Body of pancreas (tissue), 4 donors: ENCODE measurements around the gene HJURP. TPM values are rescaled to one million over a fixed set of nuclear protein-coding genes. Genes with fewer than 3 reads are reported as not detected.

Experiments
- ATAC-seq: fragments of 150-250 bp; one replicate; pipeline ENCODE4 v1.9.1; 2016
- DNase-seq, 4 donors: peaks; one replicate each; pipeline ENCODE4 v3.0.0-alpha.2; 2019
- H3K27ac ChIP-seq, 4 donors: fragments of 200-600 bp; sonication (generic); 1 replicate in 3 of 4; 2 replicates in 1 of 4; pipeline versions ENCODE4 v1.5.1 to v1.6.1; 2016 to 2019; ENCODE audit warnings: mild to moderate bottlenecking in 1 of 4, mixed read lengths in 1 of 4, moderate library complexity in 1 of 4
- H3K27me3 ChIP-seq, 2 donors: fragments of 200-600 bp; sonication (generic); one replicate each; pipeline ENCODE4 v1.6.0; 2016; ENCODE audit warnings: mild to moderate bottlenecking in 1 of 2
- H3K36me3 ChIP-seq, 2 donors: fragments of 200-600 bp; sonication (generic); replicated peaks in 1 of 2; 2 replicates each; pipeline ENCODE4 v1.5.1; 2016; ENCODE audit warnings: low read depth in 2 of 2; ENCODE audit not compliant: insufficient read depth in 1 of 2
- H3K4me1 ChIP-seq: fragments of 200-600 bp; sonication (generic); one replicate; pipeline ENCODE4 v1.6.0; 2016
- H3K4me3 ChIP-seq, 2 donors: fragments of 200-600 bp; sonication (generic); 1 replicate in 1 of 2; 2 replicates in 1 of 2; pipeline ENCODE4 v1.5.1; 2016 to 2019
- H3K9me3 ChIP-seq, 3 donors: fragments of 200-600 bp; sonication (generic); 1 replicate in 2 of 3; 2 replicates in 1 of 3; pipeline ENCODE4 v1.5.1; 2016
- POLR2A ChIP-seq, 3 donors: fragments of 450-650 bp; IDR thresholded peaks; one replicate each; pipeline ENCODE4 v1.6.1; 2016; ENCODE audit warnings: antibody characterized with exemption in 3 of 3, mild to moderate bottlenecking in 2 of 3
- WGBS, 2 donors: methylation state at CpG; one replicate each; pipeline ENCODE4 v1.1.5; 2017; 5-methylcytosine and 5-hydroxymethylcytosine counted together
- intact Hi-C: fragments of 100-400 bp; cut with DNase I; formaldehyde crosslinking; loops from one replicate; pipeline ENCODE4 v1.15.1; 2023
- total RNA-seq, 2 donors: library from RNA; depleted of rRNA; stranded (reverse); fragments of >200 nt; gene quantifications; one replicate each; pipeline ENCODE4 v1.1.0, GENCODE V29; 2016
- TF ChIP-seq, protein P1 (sequence below), 7 experiments: fragments of 450-650 bp in 4 of 7; fragments of 200-600 bp in 3 of 7; sonication (generic) in 3 of 7; IDR thresholded peaks; one replicate each; pipeline ENCODE4 v1.5.1; 2016 to 2019; ENCODE audit warnings: antibody characterized with exemption in 7 of 7

HJURP gene
- total RNA-seq, 2 donors from 2014 or later: 3.6 TPM; not detected in 1

GRCh38 chr2:233832869-233833311, 21.4 kb downstream of the HJURP start:
- H3K27ac ChIP-seq: no peak overlapping the region
- ATAC-seq: no peak
- intact Hi-C loops: no loop called here

GRCh38 chr2:233832414-233832813, 21.9 kb downstream of the HJURP start:
- Histone ChIP-seq H3K36me3 (no peaks in the 10 kb centered on the region), H3K27ac (no peak overlapping the region), H3K27me3 (no peaks in the 10 kb centered on the region), H3K4me1 (no peaks in the 10 kb centered on the region), H3K9me3 (no peaks in the 10 kb centered on the region), H3K4me3 (no peak overlapping the region)
- TF ChIP-seq POLR2A (IDR thresholded peaks at IDR 0.05): no peak
- TF ChIP-seq, protein P1, sequence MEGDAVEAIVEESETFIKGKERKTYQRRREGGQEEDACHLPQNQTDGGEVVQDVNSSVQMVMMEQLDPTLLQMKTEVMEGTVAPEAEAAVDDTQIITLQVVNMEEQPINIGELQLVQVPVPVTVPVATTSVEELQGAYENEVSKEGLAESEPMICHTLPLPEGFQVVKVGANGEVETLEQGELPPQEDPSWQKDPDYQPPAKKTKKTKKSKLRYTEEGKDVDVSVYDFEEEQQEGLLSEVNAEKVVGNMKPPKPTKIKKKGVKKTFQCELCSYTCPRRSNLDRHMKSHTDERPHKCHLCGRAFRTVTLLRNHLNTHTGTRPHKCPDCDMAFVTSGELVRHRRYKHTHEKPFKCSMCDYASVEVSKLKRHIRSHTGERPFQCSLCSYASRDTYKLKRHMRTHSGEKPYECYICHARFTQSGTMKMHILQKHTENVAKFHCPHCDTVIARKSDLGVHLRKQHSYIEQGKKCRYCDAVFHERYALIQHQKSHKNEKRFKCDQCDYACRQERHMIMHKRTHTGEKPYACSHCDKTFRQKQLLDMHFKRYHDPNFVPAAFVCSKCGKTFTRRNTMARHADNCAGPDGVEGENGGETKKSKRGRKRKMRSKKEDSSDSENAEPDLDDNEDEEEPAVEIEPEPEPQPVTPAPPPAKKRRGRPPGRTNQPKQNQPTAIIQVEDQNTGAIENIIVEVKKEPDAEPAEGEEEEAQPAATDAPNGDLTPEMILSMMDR (IDR thresholded peaks at IDR 0.05): no peak
- DNase-seq (no peak), ATAC-seq (no peak)
- intact Hi-C loops: no loop called here
- 65 to 71% methylated on average over 9 of the region's 9 CpGs for WGBS, 2 donors

More at GRCh38 chr2:233832869-233833311, 21.4 kb downstream of the HJURP start:
- H3K4me1 ChIP-seq: no peaks in the 10 kb centered on the region
- no peak for TF ChIP-seq POLR2A (IDR thresholded peaks at IDR 0.05)
- TF ChIP-seq, protein P1 (IDR thresholded peaks at IDR 0.05): no peak
- DNase-seq: no peak
- H3K36me3 ChIP-seq: no peaks in the 10 kb centered on the region
- H3K4me3 ChIP-seq: no peak overlapping the region
- no peaks in the 10 kb centered on the region for H3K27me3 ChIP-seq
- WGBS, 2 donors: 64 to 78% methylated on average over 7 of the region's 7 CpGs
- no peaks in the 10 kb centered on the region for H3K9me3 ChIP-seq

DNA sequence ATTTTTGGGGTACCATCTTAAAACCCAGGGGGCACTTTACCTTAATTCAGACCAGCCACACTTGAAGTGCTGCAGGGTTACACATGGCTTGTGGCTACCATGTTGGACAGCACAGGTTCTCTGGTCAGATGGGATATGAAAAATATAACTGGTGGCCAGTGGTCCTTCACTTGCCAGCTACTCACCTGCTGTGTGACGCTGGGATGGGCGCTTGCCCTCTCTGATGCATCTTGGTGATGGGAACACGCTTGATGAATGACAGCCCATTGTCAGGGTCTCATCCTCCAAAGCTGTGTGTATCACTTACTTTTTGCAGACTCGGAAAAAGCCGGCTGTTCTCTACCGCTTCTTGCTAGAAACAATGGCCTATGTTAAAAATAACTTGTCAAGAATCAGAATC, 22.5 kb downstream of the HJURP start:
- 97 to 100% methylated on average over 6 of the region's 6 CpGs for WGBS, 2 donors
- no peaks in the 10 kb centered on the region for H3K27me3 ChIP-seq
- TF ChIP-seq, protein P1 (IDR thresholded peaks at IDR 0.05): no peak
- H3K36me3 ChIP-seq: no peaks in the 10 kb centered on the region
- H3K4me1 ChIP-seq: no peaks in the 10 kb centered on the region
- intact Hi-C loops: no loop called here
- H3K27ac ChIP-seq: no peak overlapping the region
- H3K4me3 ChIP-seq: no peak overlapping the region
- ATAC-seq: no peak
- DNase-seq: no peak
- H3K9me3 ChIP-seq: no peaks in the 10 kb centered on the region

DNA sequence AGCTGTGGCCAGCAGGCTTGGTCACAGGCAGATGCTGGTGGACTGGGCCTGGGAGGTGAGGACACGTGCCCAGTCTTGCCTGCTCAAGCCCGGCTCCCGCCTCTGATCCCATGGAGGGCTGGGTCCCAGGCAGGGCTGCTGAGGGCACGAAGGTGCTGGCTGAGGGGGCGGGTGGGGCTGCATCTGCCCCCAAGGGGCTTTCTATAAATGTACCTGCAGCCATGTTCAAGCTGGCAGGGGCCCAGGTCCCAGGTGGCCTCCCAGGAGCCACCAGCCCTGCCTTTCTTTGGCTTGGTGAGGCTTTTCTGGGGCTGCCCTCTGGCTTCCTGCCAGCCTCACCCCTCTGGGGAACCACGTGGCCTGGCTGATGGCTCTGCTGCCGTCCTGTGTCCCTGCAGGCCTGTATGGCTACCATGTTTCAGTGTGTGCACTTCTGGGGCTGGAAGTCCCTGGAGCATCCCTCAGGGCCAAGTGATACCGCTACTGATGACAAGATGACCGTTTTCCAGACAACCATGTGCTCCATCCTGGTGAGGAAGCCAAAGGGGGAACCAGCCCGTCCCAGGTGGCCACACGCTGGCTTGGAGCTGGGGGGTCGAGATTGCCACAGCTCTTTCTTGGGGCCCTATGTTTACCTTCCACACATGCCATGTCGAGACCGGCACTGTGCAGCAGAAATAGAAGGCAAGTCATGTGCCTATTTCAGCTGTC, 23.2 kb downstream of the HJURP start:
- H3K36me3 ChIP-seq: no peaks in the 10 kb centered on the region
- H3K27ac ChIP-seq: no peak overlapping the region
- H3K9me3 ChIP-seq: no peaks in the 10 kb centered on the region
- TF ChIP-seq, protein P1 (IDR thresholded peaks at IDR 0.05): no peak
- TF ChIP-seq POLR2A (IDR thresholded peaks at IDR 0.05): no peak
- DNase-seq (no peak), ATAC-seq (no peak)
- WGBS, 2 donors: 87 to 88% methylated on average over 10 to 14 of the region's 14 CpGs
- intact Hi-C loops: no loop called here
- no peaks in the 10 kb centered on the region for H3K27me3 ChIP-seq
- no peak overlapping the region for H3K4me3 ChIP-seq
- H3K4me1 ChIP-seq: no peaks in the 10 kb centered on the region
